ENCODE results near the gene CROT. TPM values are rescaled to one million over a fixed set of nuclear protein-coding genes. Genes with fewer than 3 reads are reported as not detected.
"Not testable (repeated sequence)": the region's sequence is repeated elsewhere in the genome, so short reads cannot be mapped to it uniquely, and the experiment has no call there.

CROT gene
- 6.2 and 7.1 TPM in 2 replicates for total RNA-seq

GRCh38 chr7:87345166-87345927 lies at the start of gene CROT:
Gene CROT (plus strand): TSS chr7:87345664. CDS start chr7:87349069, 3,405 bp downstream.
- peak; percentile 99 for DNase-seq

GRCh38 chr7:87300756-87301155 lies 44.7 kb upstream of the CROT start:
- no peaks in the 10 kb centered on the region for H3K4me1 Mint-ChIP-seq
- no peak overlapping the region for H3K4me3 Mint-ChIP-seq
- intact Hi-C loops (cut with micrococcal nuclease): no loop called here
- H3K27me3 Mint-ChIP-seq: peaks cover 6% of the 10 kb centered on the region
- H3K27ac Mint-ChIP-seq: no peak overlapping the region
- no peaks in the 10 kb centered on the region for H3K36me3 Mint-ChIP-seq (ENCODE audit: low read depth)
- H3K9me3 Mint-ChIP-seq: peaks cover 4% of the 10 kb centered on the region
- no peak for DNase-seq

More at GRCh38 chr7:87345166-87345927, at the start of gene CROT:
- peaks cover 46% of the 10 kb centered on the region for H3K4me1 Mint-ChIP-seq
- no peaks in the 10 kb centered on the region for H3K27me3 Mint-ChIP-seq
- intact Hi-C loops (cut with micrococcal nuclease): loop anchor here (1.0 to 2.0 kb wide), 5 partner anchors 33 to 532 kb away; partner anchors contain the start of genes DMTF1 and RUNDC3B
- peaks cover 28% of the 10 kb centered on the region for H3K36me3 Mint-ChIP-seq (ENCODE audit: low read depth)
- peak within 1 kb of the TSS; percentile 97 for H3K4me3 Mint-ChIP-seq
- peaks cover 2% of the 10 kb centered on the region for H3K9me3 Mint-ChIP-seq
- H3K27ac Mint-ChIP-seq: peak within 1 kb of the TSS; percentile 95

GRCh38 chr7:87310790-87311419 lies 34.6 kb upstream of the CROT start:
- Mint-ChIP-seq H3K4me1 (no peaks in the 10 kb centered on the region), H3K27ac (no peak overlapping the region), H3K9me3 (no peaks in the 10 kb centered on the region), H3K36me3 (ENCODE audit: low read depth) (no peaks in the 10 kb centered on the region), H3K4me3 (no peak overlapping the region), H3K27me3 (peaks cover 24% of the 10 kb centered on the region)
- no peak for DNase-seq
- intact Hi-C loops (cut with micrococcal nuclease): no loop called here

GRCh38 chr7:87312215-87312865 lies 33.1 kb upstream of the CROT start:
- no peak overlapping the region for H3K27ac Mint-ChIP-seq
- H3K9me3 Mint-ChIP-seq: no peaks in the 10 kb centered on the region
- H3K4me3 Mint-ChIP-seq: no peak overlapping the region
- intact Hi-C loops (cut with micrococcal nuclease): loop anchor here (1.0 to 2.0 kb wide), 2 partner anchors 32 to 104 kb away; partner anchors contain the start of gene CROT
- DNase-seq: peak; percentile 89
- H3K36me3 Mint-ChIP-seq (ENCODE audit: low read depth): no peaks in the 10 kb centered on the region
- peaks cover 3% of the 10 kb centered on the region for H3K4me1 Mint-ChIP-seq
- peaks cover 14% of the 10 kb centered on the region for H3K27me3 Mint-ChIP-seq

- no peak for DNase-seq
- Mint-ChIP-seq H3K4me1 (peaks cover 7% of the 10 kb centered on the region), H3K4me3 (no peak overlapping the region), H3K36me3 (ENCODE audit: low read depth) (no peaks in the 10 kb centered on the region), H3K9me3 (no peaks in the 10 kb centered on the region), H3K27ac (no peak overlapping the region), H3K27me3 (peaks cover 4% of the 10 kb centered on the region)
- intact Hi-C loops (cut with micrococcal nuclease): no loop called here
Measured at GRCh38 chr7:87316097-87316700, 29.3 kb upstream of the CROT start.

GRCh38 chr7:87316846-87317552 lies 28.5 kb upstream of the CROT start:
- no peak overlapping the region for H3K4me3 Mint-ChIP-seq
- H3K27me3 Mint-ChIP-seq: peaks cover 4% of the 10 kb centered on the region
- peaks cover 1% of the 10 kb centered on the region for H3K36me3 Mint-ChIP-seq (ENCODE audit: low read depth)
- H3K27ac Mint-ChIP-seq: no peak overlapping the region
- intact Hi-C loops (cut with micrococcal nuclease): no loop called here
- H3K4me1 Mint-ChIP-seq: peaks cover 7% of the 10 kb centered on the region
- H3K9me3 Mint-ChIP-seq: peaks cover 7% of the 10 kb centered on the region
- no peak for DNase-seq

- H3K27me3 Mint-ChIP-seq: peaks cover 3% of the 10 kb centered on the region
- peaks cover 4% of the 10 kb centered on the region for H3K36me3 Mint-ChIP-seq (ENCODE audit: low read depth)
- H3K4me1 Mint-ChIP-seq: peaks cover 7% of the 10 kb centered on the region
- DNase-seq: no peak
- no peak overlapping the region for H3K27ac Mint-ChIP-seq
- intact Hi-C loops (cut with micrococcal nuclease): no loop called here
- H3K4me3 Mint-ChIP-seq: no peak overlapping the region
- peaks cover 13% of the 10 kb centered on the region for H3K9me3 Mint-ChIP-seq
Measured at GRCh38 chr7:87317691-87318245, 27.7 kb upstream of the CROT start.

- no peak for DNase-seq
- Mint-ChIP-seq H3K4me1 (peaks cover 7% of the 10 kb centered on the region), H3K4me3 (peak overlapping the region; percentile 39), H3K27me3 (no peaks in the 10 kb centered on the region), H3K9me3 (peaks cover 16% of the 10 kb centered on the region), H3K36me3 (ENCODE audit: low read depth) (peaks cover 6% of the 10 kb centered on the region), H3K27ac (no peak overlapping the region)
- intact Hi-C loops (cut with micrococcal nuclease): no loop called here
Measured at GRCh38 chr7:87318741-87319140, 26.7 kb upstream of the CROT start.

GRCh38 chr7:87319154-87319581 lies 26.3 kb upstream of the CROT start:
- peak overlapping the region; percentile 65 for H3K27ac Mint-ChIP-seq
- H3K36me3 Mint-ChIP-seq (ENCODE audit: low read depth); H3K27me3 Mint-ChIP-seq; intact Hi-C loops (cut with micrococcal nuclease); H3K4me1 Mint-ChIP-seq: not testable (repeated sequence)
- DNase-seq: peak; percentile 64
- peak overlapping the region; percentile 70 for H3K4me3 Mint-ChIP-seq
- peaks cover 16% of the 10 kb centered on the region for H3K9me3 Mint-ChIP-seq

- Mint-ChIP-seq H3K9me3 (peaks cover 25% of the 10 kb centered on the region), H3K27me3 (no peaks in the 10 kb centered on the region), H3K27ac (no peak overlapping the region), H3K4me1 (peaks cover 7% of the 10 kb centered on the region), H3K4me3 (no peak overlapping the region), H3K36me3 (ENCODE audit: low read depth) (peaks cover 20% of the 10 kb centered on the region)
- intact Hi-C loops (cut with micrococcal nuclease): no loop called here
- no peak for DNase-seq
Measured at GRCh38 chr7:87322912-87323311, 22.6 kb upstream of the CROT start.

- Mint-ChIP-seq H3K4me3 (no peak overlapping the region), H3K36me3 (ENCODE audit: low read depth) (peaks cover 35% of the 10 kb centered on the region), H3K4me1 (peaks cover 4% of the 10 kb centered on the region), H3K9me3 (peaks cover 31% of the 10 kb centered on the region), H3K27ac (no peak overlapping the region), H3K27me3 (no peaks in the 10 kb centered on the region)
- intact Hi-C loops (cut with micrococcal nuclease): no loop called here
- no peak for DNase-seq
Measured at GRCh38 chr7:87325576-87326370, 19.7 kb upstream of the CROT start.

GRCh38 chr7:87328281-87328680 lies 17.2 kb upstream of the CROT start:
- H3K4me3 Mint-ChIP-seq: no peak overlapping the region
- H3K4me1 Mint-ChIP-seq: peaks cover 4% of the 10 kb centered on the region
- intact Hi-C loops (cut with micrococcal nuclease): no loop called here
- H3K9me3 Mint-ChIP-seq: peaks cover 17% of the 10 kb centered on the region
- DNase-seq: no peak
- no peaks in the 10 kb centered on the region for H3K27me3 Mint-ChIP-seq
- no peak overlapping the region for H3K27ac Mint-ChIP-seq
- peaks cover 34% of the 10 kb centered on the region for H3K36me3 Mint-ChIP-seq (ENCODE audit: low read depth)

Measured in activated CD4-positive, alpha-beta T cell treated with anti-CD3 and anti-CD28 coated beads, Interleukin-2, amount 10 ng/mL, durations not matched to agents 24 days and 14 days (primary cell).